A549 (cell line): ENCODE data around the gene SUPT5H. TPM values are rescaled to one million over a fixed set of nuclear protein-coding genes. Genes with fewer than 3 reads are reported as not detected.
A peak's percentile ranks its signal among the peaks of the same experiment; 100 is the strongest.

Experiments
- ATAC-seq, 2 experiments: fragments of 200-7000 bp in 1 of 2; fragments of >200 bp in 1 of 2; cut with Nextera tagmentation in 1 of 2; cut with Tn5 transposase in 1 of 2; 3 replicates each; pipeline versions ENCODE4 v1.8.0 to v1.9.1; 2018 to 2020; ENCODE audit warnings: mild to moderate bottlenecking in 1 of 2, moderate library complexity in 1 of 2
- CTCF ChIA-PET: fragments of 300-600 bp; sonication (Branson Sonifier 250); formaldehyde crosslinking; extraction: SDS; loops from one replicate; lab custom pipeline; 2021; ENCODE audit warnings: antibody characterized with exemption, inconsistent platforms; lab: Yijun Ruan, JAX
- POLR2A ChIA-PET: fragments of 350-600 bp; formaldehyde crosslinking; extraction: SDS; loops from one replicate; lab custom pipeline; 2021; ENCODE audit warnings: antibody characterized with exemption, inconsistent platforms; lab: Yijun Ruan, JAX
- DNase-seq, 2 experiments: peaks; one replicate each; pipeline versions ENCODE4 v3.0.0 to v3.0.0-alpha.2; 2011 to 2016; ENCODE audit warnings: low read depth in 1 of 2, low spot score in 1 of 2
- FAIRE-seq: peaks from 2 replicates; lab custom pipeline; 2011; peaks lifted over from hg19 to GRCh38; lab: Jason Lieb, UNC
- H3K27ac ChIP-seq, 2 experiments: fragments of >200 bp; sonication (Bioruptor Twin); formaldehyde crosslinking; 3 replicates each; pipeline ENCODE4 v1.5.1; 2016 to 2017
- H3K4me1 ChIP-seq: fragments of >200 bp; sonication (Bioruptor Twin); formaldehyde crosslinking; 3 replicates; pipeline ENCODE4 v1.6.1; 2016
- H3K4me2 ChIP-seq: fragments of >200 bp; sonication (Bioruptor Twin); formaldehyde crosslinking; 3 replicates; pipeline ENCODE4 v1.6.1; 2016
- H3K4me3 ChIP-seq: fragments of >200 bp; sonication (Bioruptor Twin); formaldehyde crosslinking; 3 replicates; pipeline ENCODE4 v1.5.1; 2016
- H3K9me3 ChIP-seq: fragments of >200 bp; sonication (Bioruptor Twin); formaldehyde crosslinking; 3 replicates; pipeline ENCODE4 v1.6.1; 2016
- ATOH8 ChIP-seq: fragments of 250-450 bp; sonication (Bioruptor Pico); IDR thresholded peaks from 2 replicates; pipeline ENCODE4 v1.5.0; 2020; ENCODE audit warnings: low read depth, mild to moderate bottlenecking, moderate library complexity
- CBX2 ChIP-seq: fragments of 200-600 bp; sonication (generic); IDR thresholded peaks from 2 replicates; pipeline ENCODE4 v1.6.1; 2016; ENCODE audit warnings: low read depth, mild to moderate bottlenecking, borderline replicate concordance
- CBX8 ChIP-seq: fragments of 200-600 bp; sonication (generic); IDR thresholded peaks from 2 replicates; pipeline ENCODE4 v1.6.1; 2016
- CHD4 ChIP-seq: fragments of 200-600 bp; sonication (generic); IDR thresholded peaks from 2 replicates; pipeline ENCODE4 v1.6.1; 2016; ENCODE audit warnings: antibody characterized with exemption, mild to moderate bottlenecking, borderline replicate concordance
- CTCF ChIP-seq: fragments of >200 bp; sonication (Bioruptor Twin); formaldehyde crosslinking; IDR thresholded peaks from 3 replicates; pipeline ENCODE4 v1.5.1; 2016
- ELK1 ChIP-seq: fragments of 150-350 bp; IDR thresholded peaks from 2 replicates; pipeline ENCODE4 v1.6.1; 2014; ENCODE audit warnings: low read depth, mild to moderate bottlenecking, low read length
- EP300 ChIP-seq, 2 experiments: fragments of >200 bp; sonication (Bioruptor Twin); formaldehyde crosslinking; IDR thresholded peaks; 2 replicates in 1 of 2; 3 replicates in 1 of 2; pipeline ENCODE4 v1.6.1; 2016 to 2017
- FOSB ChIP-seq: fragments of 250-450 bp; sonication (Bioruptor Pico); IDR thresholded peaks from 2 replicates; pipeline ENCODE4 v1.5.0; 2020; ENCODE audit warnings: mild to moderate bottlenecking, moderate library complexity
- HDAC2 ChIP-seq: fragments of 200-600 bp; sonication (generic); IDR thresholded peaks from 2 replicates; pipeline ENCODE4 v1.6.1; 2016
- HOXA7 ChIP-seq: fragments of 250-450 bp; sonication (Bioruptor Pico); IDR thresholded peaks from 2 replicates; pipeline ENCODE4 v1.5.0; 2020; ENCODE audit warnings: mild to moderate bottlenecking, moderate library complexity
- HOXB5 ChIP-seq: fragments of 250-450 bp; sonication (Bioruptor Pico); IDR thresholded peaks from 2 replicates; pipeline ENCODE4 v1.5.0; 2020; ENCODE audit warnings: mild to moderate bottlenecking, moderate library complexity
- JUNB ChIP-seq: fragments of >200 bp; sonication (Bioruptor Twin); formaldehyde crosslinking; IDR thresholded peaks from 2 replicates; pipeline ENCODE4 v1.6.1; 2016
- KDM1A ChIP-seq: fragments of 200-600 bp; sonication (generic); IDR thresholded peaks from 2 replicates; pipeline ENCODE4 v1.6.1; 2016; ENCODE audit warnings: low read depth, mild to moderate bottlenecking
- KDM5A ChIP-seq: fragments of 200-600 bp; sonication (generic); IDR thresholded peaks from 2 replicates; pipeline ENCODE4 v1.6.1; 2016; ENCODE audit warnings: antibody characterized with exemption, mild to moderate bottlenecking
- MAX ChIP-seq: IDR thresholded peaks from 2 replicates; pipeline ENCODE4 v1.6.1; 2012
- NPAS2 ChIP-seq: fragments of 250-450 bp; sonication (Bioruptor Pico); IDR thresholded peaks from 2 replicates; pipeline ENCODE4 v1.8.0; 2022; ENCODE audit warnings: mild to moderate bottlenecking, moderate library complexity, borderline replicate concordance
- POLR2A ChIP-seq: IDR thresholded peaks from 2 replicates; pipeline ENCODE4 v1.6.1; 2012; ENCODE audit warnings: mild to moderate bottlenecking, low read length
- RAD21 ChIP-seq, 2 experiments: fragments of >200 bp in 1 of 2; sonication (Bioruptor Twin) in 1 of 2; formaldehyde crosslinking in 1 of 2; IDR thresholded peaks in 1 of 2; conservative IDR thresholded peaks in 1 of 2; 2 replicates in 1 of 2; 3 replicates in 1 of 2; pipeline ENCODE4 v1.6.1; 2012 to 2018; ENCODE audit warnings: inconsistent platforms in 1 of 2
- RCOR1 ChIP-seq: fragments of 150-350 bp; IDR thresholded peaks from 2 replicates; pipeline ENCODE4 v1.6.1; 2014; ENCODE audit warnings: antibody characterized with exemption, low read length, low read depth
- RFX5 ChIP-seq: fragments of 450-650 bp; IDR thresholded peaks from 2 replicates; pipeline ENCODE4 v1.7.1; 2014; ENCODE audit warnings: antibody characterized with exemption, mild to moderate bottlenecking, moderate library complexity
- RNF2 ChIP-seq: fragments of 200-600 bp; sonication (generic); IDR thresholded peaks from 2 replicates; pipeline ENCODE4 v1.6.1; 2016; ENCODE audit warnings: low read depth, mild to moderate bottlenecking, antibody characterized with exemption, moderate library complexity, borderline replicate concordance
- SREBF2 ChIP-seq: fragments of 450-650 bp; IDR thresholded peaks from 2 replicates; pipeline ENCODE4 v1.6.1; 2014; ENCODE audit warnings: mild to moderate bottlenecking, moderate library complexity
- TFCP2L1 ChIP-seq: fragments of 250-450 bp; sonication (Bioruptor Pico); IDR thresholded peaks from 2 replicates; pipeline ENCODE4 v1.5.0; 2021; ENCODE audit warnings: mild to moderate bottlenecking
- ZNF302 ChIP-seq: fragments of 250-450 bp; sonication (Bioruptor Pico); IDR thresholded peaks from 2 replicates; pipeline ENCODE4 v1.9.0; 2021; ENCODE audit warnings: inconsistent platforms, mild to moderate bottlenecking, moderate library complexity
- WGBS: methylation state at CpG from one replicate; pipeline ENCODE4 v1.1.6; 2017; ENCODE audit errors: missing lambda C conversion rate; 5-methylcytosine and 5-hydroxymethylcytosine counted together
- polyA plus RNA-seq, 4 experiments: library from polyadenylated mRNA; depleted of rRNA in 3 of 4; stranded (reverse); fragments of >200 nt; fragmentation: RNase III in 1 of 4; extraction: RNeasy Plus Mini Kit Qiagen cat#74134 plus additional on column Dnase treatment in 1 of 4; gene quantifications; 2 replicates in 3 of 4; 3 replicates in 1 of 4; pipeline ENCODE4 v1.2.3, GENCODE V29; 2011 to 2017
- TF ChIP-seq, protein P1 (sequence below): fragments of >200 bp; sonication (Bioruptor Twin); formaldehyde crosslinking; IDR thresholded peaks from 2 replicates; pipeline ENCODE4 v1.6.1; 2016

Gene SUPT5H
- polyA plus RNA-seq, 2 of the 4 experiments (the other 2 are of a cell fraction), result 186 to 222 TPM

DNA sequence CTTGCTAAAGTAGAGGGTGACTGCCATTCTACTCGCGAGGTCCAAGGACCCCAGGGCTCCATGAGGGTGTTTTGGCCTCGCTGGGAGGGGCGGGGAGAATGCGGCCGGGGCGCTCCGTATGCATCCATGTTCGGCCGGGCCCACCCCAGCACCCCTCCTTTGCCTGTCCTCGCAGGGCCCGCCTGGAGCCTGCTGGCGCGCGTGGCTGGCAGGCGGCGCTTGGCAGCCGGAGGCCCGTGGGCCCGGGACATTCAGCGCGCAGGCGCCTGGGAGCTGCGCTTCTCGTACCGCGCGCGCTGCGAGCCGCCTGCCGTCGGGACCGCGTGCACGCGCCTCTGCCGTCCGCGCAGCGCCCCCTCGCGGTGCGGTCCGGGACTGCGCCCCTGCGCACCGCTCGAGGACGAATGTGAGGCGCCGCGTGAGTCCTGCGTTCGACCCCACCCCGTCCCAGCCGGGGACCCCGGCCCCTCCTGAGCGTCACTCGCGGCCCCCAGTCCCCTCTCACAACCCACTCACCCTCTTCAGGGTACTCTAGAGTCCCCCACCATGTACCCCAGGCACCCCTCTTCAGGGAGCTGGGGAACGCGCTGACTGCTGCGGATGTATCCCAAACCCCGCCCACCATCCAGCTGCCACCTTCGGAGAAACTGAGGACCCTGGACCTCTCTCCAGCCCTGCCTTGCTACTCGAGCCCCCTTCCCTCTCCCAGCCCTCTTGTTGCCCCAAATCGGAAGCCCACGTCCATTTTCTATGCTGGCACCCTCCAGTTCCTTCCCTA is 57.4 kb downstream of the SUPT5H start (continued):
- TF ChIP-seq MAX, result peak; percentile 99
- TF ChIP-seq HDAC2, result no peak
- TF ChIP-seq, protein P1, sequence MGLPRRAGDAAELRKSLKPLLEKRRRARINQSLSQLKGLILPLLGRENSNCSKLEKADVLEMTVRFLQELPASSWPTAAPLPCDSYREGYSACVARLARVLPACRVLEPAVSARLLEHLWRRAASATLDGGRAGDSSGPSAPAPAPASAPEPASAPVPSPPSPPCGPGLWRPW, result no peak
- peak; percentile 99 for TF ChIP-seq CTCF
- peak; percentile 45; the same call in 1 of the 2 replicates for TF ChIP-seq RFX5
- TF ChIP-seq, all 56 proteins: peak for 21

DNA sequence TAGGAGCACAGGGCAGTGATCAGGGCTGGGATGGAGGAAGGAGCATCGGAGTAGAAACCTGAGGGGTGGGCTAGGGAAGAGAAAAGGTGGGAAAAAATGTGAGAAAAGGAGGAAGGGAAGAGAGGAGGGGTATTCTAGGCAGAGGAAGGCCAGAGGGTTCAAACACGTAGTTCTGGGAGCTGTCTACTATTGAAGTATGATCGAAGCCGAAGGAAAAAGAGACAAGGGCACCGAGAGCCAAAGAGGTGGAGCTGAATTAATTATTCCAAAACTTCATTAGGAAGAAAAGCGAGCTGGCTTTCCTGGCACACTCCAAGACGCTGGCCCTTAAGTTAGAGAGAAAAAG is 61.2 kb downstream of the SUPT5H start:
- WGBS, result 72% methylated on average over 7 of the region's 7 CpGs
- ChIA-PET CTCF (interaction anchor here (0.7 to 17.0 kb wide), 9 partner anchors 7 to 1499 kb away, joined by 3 to 257 read pairs (median 4); partner anchors contain the start of genes DLL3, EID2, EID2B and PLEKHG2), POLR2A (interaction anchor here (1.1 kb wide), 2 partner anchors 71 to 340 kb away, joined by 3 to 10 read pairs; partner anchors contain the start of genes FBL and RPS16)
- H3K4me1 ChIP-seq, result peaks cover 19% of the 10 kb centered on the region
- ATAC-seq (no peak), DNase-seq (no peak), FAIRE-seq (no peak)
- H3K27ac ChIP-seq, result peak overlapping the region; percentile 81 to 86
- TF ChIP-seq CBX2, result no peak
- peak; percentile 78; the same call in 1 of the 2 replicates for TF ChIP-seq RNF2
- TF ChIP-seq RCOR1, result no peak
- TF ChIP-seq TFCP2L1 (CRISPR knock-in tag), result no peak
- TF ChIP-seq HOXA7, result 0 out of 2 replicates have a peak, but pooled peaks have one; percentile 12
- H3K9me3 ChIP-seq, result peaks cover 5% of the 10 kb centered on the region
- peak overlapping the region; percentile 66 for H3K4me3 ChIP-seq
- peak overlapping the region; percentile 85 for H3K4me2 ChIP-seq

DNA sequence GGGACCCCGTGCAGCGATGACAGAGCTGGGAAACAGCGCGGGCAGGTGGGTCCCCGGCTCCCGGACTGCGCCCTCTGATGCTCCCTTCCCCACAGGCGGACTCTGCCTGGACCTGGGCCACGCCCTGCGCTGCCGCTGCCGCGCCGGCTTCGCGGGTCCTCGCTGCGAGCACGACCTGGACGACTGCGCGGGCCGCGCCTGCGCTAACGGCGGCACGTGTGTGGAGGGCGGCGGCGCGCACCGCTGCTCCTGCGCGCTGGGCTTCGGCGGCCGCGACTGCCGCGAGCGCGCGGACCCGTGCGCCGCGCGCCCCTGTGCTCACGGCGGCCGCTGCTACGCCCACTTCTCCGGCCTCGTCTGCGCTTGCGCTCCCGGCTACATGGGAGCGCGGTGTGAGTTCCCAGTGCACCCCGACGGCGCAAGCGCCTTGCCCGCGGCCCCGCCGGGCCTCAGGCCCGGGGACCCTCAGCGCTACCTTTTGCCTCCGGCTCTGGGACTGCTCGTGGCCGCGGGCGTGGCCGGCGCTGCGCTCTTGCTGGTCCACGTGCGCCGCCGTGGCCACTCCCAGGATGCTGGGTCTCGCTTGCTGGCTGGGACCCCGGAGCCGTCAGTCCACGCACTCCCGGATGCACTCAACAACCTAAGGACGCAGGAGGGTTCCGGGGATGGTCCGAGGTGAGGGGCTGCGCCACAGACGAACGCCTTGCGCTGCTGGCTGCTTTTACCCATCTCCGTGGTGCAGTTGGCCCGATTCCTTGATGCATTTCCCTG is 61.7 kb downstream of the SUPT5H start:
- POLR2A ChIA-PET, result interaction anchor here (0.6 to 2.0 kb wide), 4 partner anchors 62 to 339 kb away, joined by 3 to 10 read pairs (median 4); partner anchors contain the start of genes FBL, RPS16 and SUPT5H
- FAIRE-seq (peak; percentile 97), ATAC-seq (peak; percentile 82 to 86), DNase-seq (peak; percentile 94 to 99)
- Histone ChIP-seq H3K9me3 (peaks cover 5% of the 10 kb centered on the region), H3K4me3 (peak overlapping the region; percentile 66), H3K27ac (peak overlapping the region; percentile 81 to 86), H3K4me2 (peak overlapping the region; percentile 85), H3K4me1 (peaks cover 19% of the 10 kb centered on the region)
- WGBS, result 5% methylated on average over 92 of the region's 96 CpGs
- CTCF ChIA-PET, result interaction anchor here (0.7 to 17.0 kb wide), 10 partner anchors 8 to 1499 kb away, joined by 3 to 257 read pairs (median 4); partner anchors contain the start of genes DLL3, EID2, EID2B and PLEKHG2
- TF ChIP-seq TFCP2L1 (CRISPR knock-in tag) (0 out of 2 replicates have a peak, but pooled peaks have one; percentile 12), POLR2A (peak; percentile 87), RAD21 (conservative IDR thresholded peaks at IDR 0.05 in 1 of 2, IDR thresholded peaks at IDR 0.05 in 1 of 2) (no peak), MAX (peak; percentile 100), NPAS2 (CRISPR knock-in tag) (peak; percentile 86), CTCF (no peak), CBX8 (no peak), ZNF302 (CRISPR knock-in tag) (no peak; the same call in 1 of the 2 replicates), JUNB (no peak), KDM1A (no peak), ELK1 (no peak), ATOH8 (CRISPR knock-in tag) (peak; percentile 97), FOSB (no peak), HOXB5 (CRISPR knock-in tag) (peak; percentile 95), EP300 (IDR thresholded peaks at IDR 0.05) (no peak), SREBF2 (no peak), KDM5A (no peak), CBX2 (no peak), CHD4 (no peak)
